Lower leg skin (tissue), 4 donors: Measurements from ENCODE around the gene C2orf92. TPM values are rescaled to one million over a fixed set of nuclear protein-coding genes. Genes with fewer than 3 reads are reported as not detected.

Experiments
- DNase-seq, 2 donors: peaks; one replicate each; pipeline ENCODE4 v3.0.0-alpha.2; 2019; ENCODE audit warnings: low spot score in 2 of 2
- H3K4me3 ChIP-seq: fragments of 200-600 bp; sonication (generic); 2 replicates; pipeline ENCODE4 v1.5.1; 2017; ENCODE audit warnings: mild to moderate bottlenecking, low read depth; ENCODE audit not compliant: poor library complexity, severe bottlenecking
- POLR2A ChIP-seq, 2 donors: fragments of 450-650 bp; IDR thresholded peaks; one replicate each; pipeline ENCODE4 v1.6.1; 2016 to 2017; ENCODE audit warnings: antibody characterized with exemption in 2 of 2, mild to moderate bottlenecking in 1 of 2, moderate library complexity in 1 of 2
- WGBS, 2 donors: methylation state at CpG; one replicate each; pipeline ENCODE4 v1.1.5; 2018; 5-methylcytosine and 5-hydroxymethylcytosine counted together
- intact Hi-C: fragments of 100-400 bp; cut with DNase I; formaldehyde crosslinking; loops from one replicate; pipeline ENCODE4 v1.15.0; 2023; ENCODE audit warnings: low total_unique reads
- total RNA-seq, 4 donors: library from RNA; depleted of rRNA; stranded (reverse); fragments of >200 nt; gene quantifications; one replicate each; pipeline ENCODE4 v1.1.0, GENCODE V29; 2016
- TF ChIP-seq, protein P1 (sequence below), 3 donors: fragments of 450-650 bp; IDR thresholded peaks; one replicate each; pipeline ENCODE4 v1.5.1; 2016; ENCODE audit warnings: antibody characterized with exemption in 3 of 3, mild to moderate bottlenecking in 3 of 3, moderate library complexity in 2 of 3

Gene C2orf92
- total RNA-seq, 4 donors from 2014 or later, result 5.0 to 20.2 (median 13.4) TPM

DNA sequence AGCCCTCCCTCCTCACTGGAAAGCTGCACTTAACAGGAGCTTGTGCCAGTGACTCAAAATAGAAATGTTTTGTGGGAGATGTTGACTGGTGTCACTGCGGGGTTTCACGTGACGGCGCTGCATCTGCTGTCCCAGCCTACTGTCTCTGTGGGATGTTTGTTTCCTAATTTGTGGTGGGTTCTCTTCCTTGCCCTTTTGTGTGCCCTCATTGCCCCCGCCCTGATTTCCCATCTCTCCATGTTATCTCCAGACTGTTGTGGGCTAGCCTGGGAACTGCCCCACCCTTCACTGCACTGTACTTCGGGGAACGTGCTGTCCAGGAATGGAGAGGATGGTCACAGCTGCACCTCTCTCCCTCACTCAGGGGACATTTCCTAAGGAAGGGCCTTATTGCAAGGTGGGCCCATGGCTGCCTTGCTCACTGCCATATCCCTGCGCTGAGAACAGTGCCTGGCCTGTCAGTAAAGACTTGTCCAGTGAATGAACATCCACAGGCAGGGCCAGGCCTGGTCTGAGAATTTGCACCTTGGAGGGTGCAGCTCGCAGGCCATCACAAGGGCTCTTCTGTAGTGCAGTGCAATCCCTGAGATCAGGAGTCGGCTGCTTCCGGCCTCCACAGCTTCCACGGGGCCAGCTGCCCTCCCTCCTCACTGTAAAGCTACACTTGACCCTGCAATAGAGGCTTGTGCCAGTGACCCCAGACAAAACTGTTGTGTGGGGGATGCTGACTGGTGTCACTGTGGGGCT, 61.9 kb downstream of the C2orf92 start:
- intact Hi-C loops, result no loop called here
- WGBS, 2 donors, result 93 to 97% methylated on average over 12 of the region's 12 CpGs
- no peak for DNase-seq
- TF ChIP-seq POLR2A (IDR thresholded peaks at IDR 0.05), result no peak
- TF ChIP-seq, protein P1, sequence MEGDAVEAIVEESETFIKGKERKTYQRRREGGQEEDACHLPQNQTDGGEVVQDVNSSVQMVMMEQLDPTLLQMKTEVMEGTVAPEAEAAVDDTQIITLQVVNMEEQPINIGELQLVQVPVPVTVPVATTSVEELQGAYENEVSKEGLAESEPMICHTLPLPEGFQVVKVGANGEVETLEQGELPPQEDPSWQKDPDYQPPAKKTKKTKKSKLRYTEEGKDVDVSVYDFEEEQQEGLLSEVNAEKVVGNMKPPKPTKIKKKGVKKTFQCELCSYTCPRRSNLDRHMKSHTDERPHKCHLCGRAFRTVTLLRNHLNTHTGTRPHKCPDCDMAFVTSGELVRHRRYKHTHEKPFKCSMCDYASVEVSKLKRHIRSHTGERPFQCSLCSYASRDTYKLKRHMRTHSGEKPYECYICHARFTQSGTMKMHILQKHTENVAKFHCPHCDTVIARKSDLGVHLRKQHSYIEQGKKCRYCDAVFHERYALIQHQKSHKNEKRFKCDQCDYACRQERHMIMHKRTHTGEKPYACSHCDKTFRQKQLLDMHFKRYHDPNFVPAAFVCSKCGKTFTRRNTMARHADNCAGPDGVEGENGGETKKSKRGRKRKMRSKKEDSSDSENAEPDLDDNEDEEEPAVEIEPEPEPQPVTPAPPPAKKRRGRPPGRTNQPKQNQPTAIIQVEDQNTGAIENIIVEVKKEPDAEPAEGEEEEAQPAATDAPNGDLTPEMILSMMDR (IDR thresholded peaks at IDR 0.05), result no peak
- H3K4me3 ChIP-seq, result no peak overlapping the region

DNA sequence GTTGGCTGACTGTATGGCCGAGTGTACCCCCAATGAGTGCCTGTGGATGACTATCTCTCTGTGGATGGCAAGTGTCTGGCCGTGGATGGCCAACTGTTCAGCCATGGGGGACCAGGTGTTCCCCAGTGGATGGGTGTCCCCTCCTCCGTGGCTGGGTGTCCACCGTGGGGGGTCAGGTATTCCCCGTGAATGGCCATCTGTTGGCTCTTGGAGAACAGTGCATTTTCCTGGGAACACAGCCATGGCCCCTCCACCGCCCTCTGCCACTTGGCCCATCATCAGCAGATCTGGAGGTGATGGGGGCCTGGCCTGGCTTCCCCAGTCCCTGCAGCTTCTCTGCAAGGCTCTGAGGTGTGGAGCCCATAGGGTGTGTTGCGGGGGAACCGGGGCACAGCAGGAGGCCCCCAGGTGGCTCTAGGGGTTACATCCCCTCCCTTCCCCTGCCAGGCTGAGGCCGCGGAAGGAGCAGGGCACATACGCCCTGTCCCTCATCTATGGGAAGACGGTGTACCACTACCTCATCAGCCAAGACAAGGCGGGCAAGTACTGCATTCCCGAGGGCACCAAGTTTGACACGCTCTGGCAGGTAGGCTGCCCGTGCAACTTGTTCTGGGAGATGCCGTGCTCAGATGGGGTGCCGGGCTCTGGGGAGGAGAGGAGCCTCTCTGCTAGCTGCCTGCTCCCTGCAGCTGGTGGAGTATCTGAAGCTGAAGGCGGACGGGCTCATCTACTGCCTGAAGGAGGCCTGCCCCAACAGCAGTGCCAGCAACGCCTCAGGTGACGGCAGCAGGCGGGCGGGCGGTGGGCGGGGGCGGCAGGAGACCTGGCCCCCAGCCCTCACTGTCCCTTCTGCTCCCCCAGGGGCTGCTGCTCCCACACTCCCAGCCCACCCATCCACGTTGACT, 63.2 kb downstream of the C2orf92 start:
- DNase-seq, result no peak
- intact Hi-C loops, result no loop called here
- 69 to 76% methylated on average over 20 to 23 of the region's 28 CpGs for WGBS, 2 donors
- H3K4me3 ChIP-seq, result no peak overlapping the region
- no peak for TF ChIP-seq POLR2A (IDR thresholded peaks at IDR 0.05)
- TF ChIP-seq, protein P1 (IDR thresholded peaks at IDR 0.05), result no peak

DNA sequence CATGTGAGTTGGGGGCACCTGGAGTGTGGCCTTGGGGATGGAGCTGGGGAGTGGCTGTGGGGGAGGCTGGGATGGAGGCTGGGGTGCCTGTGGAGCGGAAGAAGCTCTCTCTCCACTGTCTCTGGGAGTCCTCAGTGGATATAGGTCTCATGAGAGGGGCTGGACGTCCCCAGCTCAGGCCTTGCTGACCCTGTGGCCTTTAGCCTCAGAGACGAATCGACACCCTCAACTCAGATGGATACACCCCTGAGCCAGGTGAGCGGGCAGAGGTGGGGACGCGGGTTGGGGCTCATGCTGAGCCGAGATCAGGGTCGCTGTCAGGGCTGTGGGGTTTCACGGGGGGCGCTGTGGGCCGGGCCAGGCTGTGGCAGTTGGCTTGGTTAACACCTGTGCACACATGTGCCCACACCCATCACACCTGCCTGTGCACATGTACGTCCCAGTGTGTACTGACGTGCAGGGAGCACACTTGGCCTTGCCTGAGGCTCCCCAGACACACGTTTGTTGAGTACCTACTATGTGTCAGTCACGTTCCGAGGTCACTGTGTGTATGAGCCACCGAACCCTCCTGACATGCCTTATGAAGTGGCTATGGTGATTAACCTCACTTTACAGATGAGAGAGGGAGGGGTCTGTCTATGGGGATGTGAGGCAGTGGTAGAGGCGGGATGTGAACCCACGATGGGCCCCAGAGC, 64.0 kb downstream of the C2orf92 start:
- no peak for TF ChIP-seq POLR2A (IDR thresholded peaks at IDR 0.05)
- TF ChIP-seq, protein P1 (IDR thresholded peaks at IDR 0.05), result no peak
- intact Hi-C loops, result no loop called here
- DNase-seq, result peak in 1 of 2 donors; percentile 69
- 83 to 85% methylated on average over 19 to 20 of the region's 20 CpGs for WGBS, 2 donors
- no peak overlapping the region for H3K4me3 ChIP-seq

DNA sequence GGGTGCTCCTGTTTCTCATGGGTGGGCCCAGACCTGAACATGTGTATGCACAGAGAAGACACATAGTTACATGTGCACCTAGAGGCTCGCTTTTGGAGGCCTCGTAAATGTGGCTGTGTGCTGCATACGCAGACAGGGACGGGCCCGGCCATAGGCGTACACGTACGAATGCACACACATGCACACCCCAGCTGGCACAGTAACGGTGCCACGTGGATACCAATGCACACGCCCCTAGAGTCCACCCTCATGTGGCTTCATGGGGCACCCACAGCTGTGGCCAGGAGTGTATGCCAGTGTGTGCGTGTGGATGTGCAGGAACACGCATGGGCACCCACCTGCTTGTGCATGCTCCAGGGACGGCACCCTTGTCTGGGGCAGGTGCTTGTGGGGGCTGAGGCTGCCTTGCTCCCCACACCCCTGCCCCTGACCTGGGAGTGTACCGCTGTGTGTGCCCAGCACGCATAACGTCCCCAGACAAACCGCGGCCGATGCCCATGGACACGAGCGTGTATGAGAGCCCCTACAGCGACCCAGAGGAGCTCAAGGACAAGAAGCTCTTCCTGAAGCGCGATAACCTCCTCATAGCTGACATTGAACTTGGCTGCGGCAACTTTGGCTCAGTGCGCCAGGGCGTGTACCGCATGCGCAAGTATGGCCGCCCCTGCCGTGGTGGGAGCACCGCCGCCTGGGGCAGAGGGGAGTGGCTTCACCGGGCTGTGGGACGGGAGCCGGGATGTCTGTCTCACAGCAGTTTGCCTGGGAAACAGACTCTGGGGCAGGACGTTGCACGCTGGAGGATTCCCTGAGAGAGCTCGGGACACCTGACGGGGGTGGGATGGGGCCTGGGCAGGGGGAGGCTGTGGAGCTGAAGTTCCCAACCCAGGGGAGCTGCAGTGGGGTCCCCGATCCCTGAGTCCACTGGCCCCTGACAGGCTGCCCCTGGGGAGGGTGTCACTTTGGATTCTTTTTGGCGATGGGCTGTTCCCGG, 64.8 kb downstream of the C2orf92 start:
- peak in 1 of 2 donors; percentile 88 for DNase-seq
- WGBS, 2 donors, result 75% methylated on average over 40 to 44 of the region's 44 CpGs
- H3K4me3 ChIP-seq, result no peak overlapping the region
- TF ChIP-seq, protein P1 (IDR thresholded peaks at IDR 0.05), result no peak
- intact Hi-C loops, result no loop called here

DNA sequence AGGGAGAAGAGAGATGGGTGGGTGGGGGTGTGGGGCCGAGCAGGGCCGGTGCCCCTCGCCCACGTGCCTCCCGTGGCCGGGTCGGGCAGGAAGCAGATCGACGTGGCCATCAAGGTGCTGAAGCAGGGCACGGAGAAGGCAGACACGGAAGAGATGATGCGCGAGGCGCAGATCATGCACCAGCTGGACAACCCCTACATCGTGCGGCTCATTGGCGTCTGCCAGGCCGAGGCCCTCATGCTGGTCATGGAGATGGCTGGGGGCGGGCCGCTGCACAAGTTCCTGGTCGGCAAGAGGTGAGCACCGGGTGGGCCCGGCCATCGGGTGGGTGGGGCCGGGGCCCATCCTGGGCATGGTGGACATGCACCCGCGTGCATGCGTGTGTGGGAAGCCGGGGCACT, 65.6 kb downstream of the C2orf92 start:
- WGBS, 2 donors, result 89 to 91% methylated on average over 18 to 29 of the region's 29 CpGs
- DNase-seq, result peak in 1 of 2 donors; percentile 84
- no peak for TF ChIP-seq POLR2A (IDR thresholded peaks at IDR 0.05)
- TF ChIP-seq, protein P1 (IDR thresholded peaks at IDR 0.05), result no peak
- intact Hi-C loops, result no loop called here
- H3K4me3 ChIP-seq, result no peak overlapping the region
